Stromal cell of bone marrow (primary cell): ENCODE results near the gene DDRGK1.
"Not testable (repeated sequence)": the region's sequence is repeated elsewhere in the genome, so short reads cannot be mapped to it uniquely, and the experiment has no call there.

Experiments used
- DNase-seq: peaks from one replicate; pipeline ENCODE4 v3.0.0-alpha.2; 2012; ENCODE audit warnings: low read depth

DDRGK1 gene

DNA sequence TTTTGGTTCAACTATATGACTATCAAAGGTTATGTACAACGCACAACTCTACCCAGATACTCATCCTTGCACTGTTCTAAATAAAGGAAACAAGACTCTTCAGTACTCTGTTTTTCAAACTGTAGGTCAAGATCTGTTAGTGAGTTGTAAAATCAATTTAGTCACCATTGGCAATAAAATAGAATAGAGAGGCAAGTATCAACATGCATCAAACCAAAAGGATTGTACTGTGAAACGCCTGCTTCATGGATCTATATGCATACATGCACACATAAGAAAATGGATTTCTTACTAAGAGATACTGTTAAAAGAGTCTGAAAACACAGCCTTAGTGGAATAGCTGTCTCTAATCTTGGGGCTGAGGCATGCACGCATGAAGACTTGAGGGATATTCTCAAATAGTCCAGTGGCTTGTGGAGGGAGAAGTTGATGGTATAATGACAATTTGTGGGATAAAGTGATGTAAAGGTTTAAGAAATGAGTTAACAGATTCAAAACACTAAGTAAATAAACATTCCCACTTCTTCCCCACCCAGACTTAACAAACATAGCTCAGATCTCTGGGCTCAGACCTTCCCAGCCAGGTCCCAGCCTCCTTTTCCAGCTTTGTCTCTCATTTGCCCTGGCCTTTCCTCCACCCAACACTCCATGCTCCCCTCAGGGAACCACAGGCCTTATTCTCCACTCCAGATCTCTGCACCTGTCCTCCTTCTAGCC is 20.4 kb downstream of the DDRGK1 start:
- no peak for DNase-seq

DNA sequence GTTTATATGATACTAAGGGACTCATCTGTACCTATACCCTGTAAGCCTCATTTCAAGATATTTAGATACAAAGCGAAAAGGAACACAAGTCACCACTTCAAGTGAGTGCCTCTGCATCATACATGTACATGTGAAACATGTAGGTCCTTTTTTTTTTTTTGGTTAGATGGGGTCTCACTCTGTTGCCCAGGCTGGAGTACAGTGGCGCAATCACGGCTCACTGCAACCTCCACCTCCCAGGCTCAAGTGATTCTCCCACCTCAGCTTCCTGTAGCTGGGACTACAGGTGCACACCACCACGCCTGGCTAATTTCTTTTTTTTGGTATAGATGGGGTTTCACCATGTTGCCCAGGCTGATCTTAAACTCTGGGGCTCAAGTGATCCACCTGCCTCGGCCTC is 22.1 kb downstream of the DDRGK1 start:
- DNase-seq = not testable (repeated sequence)

DNA sequence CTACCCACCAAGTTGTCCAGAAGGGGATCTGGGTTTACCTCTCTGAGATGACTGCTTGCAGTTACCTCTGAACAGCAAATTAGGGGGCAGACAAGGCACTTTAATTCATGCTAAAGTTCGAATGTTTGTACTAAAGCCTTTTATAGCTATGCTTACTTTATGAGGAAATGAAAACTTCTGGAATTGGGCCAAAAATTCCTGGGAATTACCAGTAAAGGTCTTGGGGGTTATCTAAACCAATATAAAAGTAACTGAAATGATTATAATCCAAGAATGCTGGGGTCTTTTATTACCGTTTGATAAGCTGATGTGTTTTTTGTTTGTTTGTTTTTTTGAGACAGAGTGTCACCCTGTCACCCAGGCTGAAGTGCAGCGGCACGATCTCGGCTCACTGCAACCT is 23.2 kb downstream of the DDRGK1 start:
- DNase-seq = no peak

DNA sequence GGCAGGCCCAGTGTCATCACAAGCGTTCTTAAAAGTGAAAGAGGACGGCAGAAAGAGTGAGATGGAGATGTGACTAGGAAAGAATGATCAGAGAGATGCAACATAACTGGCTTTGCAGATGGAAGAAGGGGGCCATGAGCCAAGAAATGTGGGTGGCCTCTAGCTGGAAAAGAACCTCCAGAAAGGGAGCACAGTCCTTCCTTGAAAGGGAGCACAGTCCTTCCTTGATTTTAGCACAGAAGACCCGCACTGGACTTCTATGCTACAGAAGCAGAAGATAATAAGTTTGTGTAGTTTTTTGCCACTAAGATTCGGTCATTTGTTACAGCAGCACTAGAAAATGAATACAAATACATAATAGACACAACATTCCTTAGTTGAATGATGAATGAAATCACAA is 24.2 kb downstream of the DDRGK1 start:
- DNase-seq = no peak

DNA sequence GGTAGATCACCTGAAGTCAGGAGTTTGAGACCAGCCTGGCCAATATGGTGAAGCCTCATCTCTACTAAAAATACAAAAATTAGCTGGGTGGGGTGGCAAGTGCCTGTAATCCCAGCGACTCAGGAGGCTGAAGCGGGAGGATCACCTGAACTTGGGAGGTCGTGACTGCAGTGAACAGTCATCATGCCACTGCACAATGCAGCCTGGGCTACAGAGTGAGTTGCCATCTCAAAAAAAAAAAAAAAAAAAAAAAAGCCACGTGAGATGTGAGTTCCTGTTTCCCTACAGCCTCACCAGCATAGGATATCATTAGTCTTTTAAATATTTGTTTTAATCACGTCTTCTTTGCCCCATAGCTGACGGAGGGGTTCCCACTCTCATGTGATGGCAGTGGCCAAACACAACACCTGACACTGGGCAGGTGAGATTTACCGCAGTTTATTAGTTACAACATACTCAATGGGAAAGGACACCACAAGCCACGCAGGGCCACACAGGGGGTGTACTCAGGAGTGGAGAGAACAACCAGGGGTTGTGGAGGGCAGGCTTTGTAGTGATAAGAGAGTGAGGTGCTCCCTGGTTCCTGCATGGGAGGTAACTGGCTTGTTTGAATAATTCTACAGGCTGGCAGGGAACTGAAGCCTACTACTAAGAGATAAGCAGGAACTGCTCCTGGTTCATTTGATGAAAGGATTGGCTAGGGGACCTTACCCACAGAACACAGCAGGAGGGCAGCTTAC is 26.6 kb downstream of the DDRGK1 start:
- DNase-seq = no peak

DNA sequence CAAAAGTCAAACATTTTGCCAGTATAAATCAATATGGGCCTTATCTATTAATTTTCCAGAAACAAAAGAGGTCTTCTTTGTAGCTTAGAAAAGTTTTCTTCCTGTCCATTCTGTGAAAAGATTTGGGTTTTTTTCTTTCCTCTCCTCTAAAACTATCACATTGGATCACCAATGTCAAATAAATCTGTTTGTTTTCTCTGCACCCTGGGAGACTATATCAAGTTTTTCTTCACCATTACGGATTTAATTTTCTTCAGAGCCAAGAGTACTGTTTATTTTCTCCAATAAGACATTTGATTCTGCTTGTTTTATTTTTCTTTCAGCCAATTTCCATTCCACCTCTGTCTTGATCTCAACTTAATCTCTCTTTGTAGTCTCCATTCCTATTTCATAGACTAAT is 29.2 kb downstream of the DDRGK1 start:
- no peak for DNase-seq

DNA sequence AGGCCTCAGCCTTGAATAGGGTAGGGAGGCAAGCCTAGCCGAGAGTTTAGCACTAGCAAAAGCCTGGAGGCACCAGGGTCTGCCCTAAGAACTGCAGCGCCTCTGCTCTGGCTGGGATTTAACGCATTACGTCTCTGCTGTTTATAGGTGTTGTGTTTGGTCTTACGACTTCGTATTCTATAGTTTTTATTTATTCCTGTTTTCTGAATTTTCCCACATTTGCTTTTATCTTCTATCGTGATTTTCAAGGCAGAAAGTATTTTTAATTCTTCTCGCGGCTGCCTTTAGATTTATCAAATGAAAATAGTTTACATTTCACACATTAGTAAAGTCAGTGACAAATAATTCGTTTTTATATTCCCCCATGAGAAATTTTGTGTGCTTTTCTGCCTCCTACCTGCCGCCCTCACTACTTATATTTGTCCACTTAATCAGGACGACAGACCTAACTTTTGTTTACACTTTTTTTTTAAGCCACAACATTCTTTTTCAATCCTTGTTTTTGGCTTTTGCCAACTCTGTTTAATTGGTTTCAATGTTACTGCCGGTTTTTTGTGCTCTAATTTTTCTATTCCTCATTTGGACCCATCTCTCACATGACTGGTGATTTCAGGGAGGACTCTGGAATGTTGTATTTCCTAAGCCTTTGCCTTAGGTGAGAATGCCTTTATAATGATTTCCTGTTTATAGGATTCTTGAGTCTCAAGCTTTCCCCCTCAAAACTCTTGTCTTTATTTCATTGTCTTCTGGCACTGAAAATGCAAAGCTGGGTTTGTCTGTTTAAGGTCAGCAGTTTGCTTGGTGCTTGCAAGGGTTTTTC is 29.8 kb downstream of the DDRGK1 start:
- no peak for DNase-seq

DNA sequence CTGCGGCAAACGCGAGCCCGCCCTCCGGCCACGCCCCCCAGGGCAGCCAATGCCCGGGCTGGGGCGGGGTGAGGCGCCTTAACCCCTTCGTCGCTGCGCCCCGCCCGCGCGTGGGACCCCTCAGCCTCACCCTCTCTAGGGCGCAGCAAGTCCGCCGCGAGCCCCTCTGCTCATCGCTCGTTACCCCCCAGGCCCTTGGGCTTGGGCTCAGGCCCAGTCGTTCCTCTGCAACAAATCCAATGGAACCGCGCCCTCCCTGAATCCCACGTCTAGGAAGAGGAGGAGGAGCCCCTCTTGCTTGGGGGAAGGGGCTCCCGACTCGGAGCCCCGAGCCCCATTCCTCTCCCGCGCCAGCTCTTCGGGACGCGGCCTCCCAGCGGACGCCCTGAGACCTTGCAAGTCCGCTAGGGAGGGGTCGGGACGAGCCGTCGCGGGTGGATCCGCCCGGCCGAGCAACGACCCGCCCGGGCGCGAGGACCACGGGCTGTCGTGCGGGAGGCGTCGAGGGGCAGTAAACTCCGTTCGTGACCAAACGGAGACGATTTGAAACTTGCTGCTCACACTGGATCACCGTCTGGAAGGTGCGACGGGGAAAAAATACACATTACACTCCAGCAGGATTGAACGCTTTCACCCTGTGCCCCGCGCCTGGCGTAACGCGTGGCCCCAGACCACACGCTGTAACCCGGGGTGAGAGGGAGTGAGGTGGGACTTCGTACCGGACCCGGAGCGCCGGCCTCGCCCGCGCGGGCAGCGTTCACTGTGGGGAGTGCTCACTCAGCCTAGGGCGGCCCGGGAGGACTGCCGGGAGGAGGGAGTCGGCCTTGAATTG is 30.7 kb downstream of the DDRGK1 start:
- DNase-seq = peak; percentile 57

DNA sequence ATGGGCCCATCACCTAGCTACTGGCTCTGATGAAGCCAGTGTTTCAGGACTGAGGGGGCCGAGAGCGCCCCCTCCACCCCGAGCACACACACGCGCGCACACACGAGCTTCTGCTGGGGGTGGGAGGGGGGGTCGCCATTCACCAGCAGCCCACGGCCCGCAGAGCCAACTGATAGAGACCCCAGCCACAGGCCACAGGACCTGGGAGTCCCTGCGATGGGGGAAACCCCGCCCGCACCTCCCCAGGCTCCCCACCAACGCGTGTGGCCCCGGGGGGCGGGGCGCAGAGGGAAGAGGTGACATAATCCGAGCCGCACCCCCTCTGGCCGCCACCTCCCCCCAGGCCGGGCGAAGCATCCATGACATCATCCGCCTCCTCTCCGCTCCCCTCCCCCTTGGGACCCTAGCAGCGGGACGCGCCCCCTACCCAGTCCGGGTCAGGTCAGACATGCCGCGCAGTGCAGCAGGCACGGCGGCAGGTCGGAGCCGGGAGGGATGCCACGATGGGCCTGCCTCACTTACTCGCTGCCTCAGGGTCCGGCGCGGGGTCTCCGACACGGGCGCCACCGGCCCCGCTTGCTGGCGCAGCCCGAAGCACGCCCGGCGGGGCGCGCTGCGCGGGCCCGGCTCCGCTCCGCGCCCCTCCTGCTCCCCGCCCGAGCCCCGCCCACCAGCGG is 31.4 kb downstream of the DDRGK1 start, which contains the start of gene LZTS3:
Gene LZTS3 (minus strand): TSS at position 617 of the 677 bp plus-strand sequence. CDS start 6,386 bp downstream, outside the sequence.
- DNase-seq = peak; percentile 18

DNA sequence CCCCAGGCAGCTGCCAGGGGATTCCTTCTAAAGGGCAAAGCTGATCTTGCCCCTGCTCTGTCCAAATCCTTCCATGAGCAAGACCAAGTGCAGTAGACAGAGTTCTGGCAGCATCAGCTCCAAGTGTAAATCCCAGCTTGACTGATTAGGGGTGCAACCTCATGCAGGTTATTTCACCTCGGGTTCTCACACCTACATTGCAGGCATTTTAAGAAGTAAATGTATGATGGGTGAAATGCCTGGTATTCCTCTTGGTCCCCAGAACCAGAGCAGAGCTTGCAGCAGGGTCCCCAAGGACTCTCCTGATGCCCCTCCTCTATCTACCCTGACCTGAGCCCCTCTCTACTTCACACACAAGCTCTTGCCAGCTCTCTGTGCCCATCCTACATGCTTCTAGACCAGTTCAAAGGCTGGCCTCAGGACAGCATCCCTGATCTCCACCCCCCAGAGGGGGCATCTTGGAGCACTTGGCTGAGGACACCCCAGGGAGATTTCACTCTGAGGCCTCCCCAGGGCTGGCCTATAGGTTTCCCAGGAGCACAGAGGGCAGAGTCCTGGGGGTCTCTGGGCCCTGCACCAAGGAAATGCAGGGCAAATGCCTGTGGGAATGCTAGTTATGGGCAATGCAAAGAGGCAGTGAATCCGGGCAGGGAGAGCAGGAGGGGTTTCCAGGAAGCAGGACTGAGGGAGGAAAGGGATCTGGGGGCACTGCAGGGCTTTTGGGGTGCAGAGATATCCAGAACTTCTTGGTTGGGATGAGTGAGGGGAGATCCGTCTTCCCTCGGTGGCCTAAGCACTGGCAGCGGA is 32.2 kb downstream of the DDRGK1 start:
- DNase-seq = no peak

DNA sequence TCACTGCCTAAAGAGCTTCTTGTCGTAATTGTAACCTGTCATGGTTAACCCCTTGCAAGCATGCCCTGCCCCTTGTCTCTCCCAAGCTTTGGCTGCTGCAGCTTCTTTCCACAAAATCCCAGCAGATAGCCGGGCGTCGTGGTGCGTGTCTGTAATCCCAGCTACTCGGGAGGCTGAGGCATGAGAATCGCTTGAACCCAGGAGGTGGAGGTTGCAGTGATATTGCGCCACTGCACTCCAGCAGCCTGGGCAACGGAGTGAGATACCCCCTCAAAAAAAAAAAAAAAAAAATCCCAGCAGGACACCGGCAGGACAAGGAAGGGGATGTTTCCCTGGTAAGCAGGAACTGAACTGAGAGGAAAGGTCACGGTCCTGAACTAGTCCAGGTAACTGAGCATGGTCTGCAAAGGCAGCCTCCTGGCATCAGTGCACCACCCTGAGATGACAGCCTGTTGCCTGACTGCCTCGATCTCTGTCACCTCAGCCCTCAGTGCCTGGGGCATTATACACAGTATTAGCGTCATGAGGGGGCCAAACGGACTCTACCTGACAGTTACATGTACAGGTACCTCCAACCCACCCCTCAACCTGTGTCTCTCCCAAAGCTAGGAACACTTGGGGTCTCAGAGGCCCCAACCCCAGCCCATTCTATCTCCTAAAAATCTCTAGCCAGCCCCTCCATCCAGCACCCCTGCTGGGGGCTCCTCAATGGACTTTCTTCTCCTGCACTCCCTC is 32.9 kb downstream of the DDRGK1 start:
- DNase-seq = no peak

DNA sequence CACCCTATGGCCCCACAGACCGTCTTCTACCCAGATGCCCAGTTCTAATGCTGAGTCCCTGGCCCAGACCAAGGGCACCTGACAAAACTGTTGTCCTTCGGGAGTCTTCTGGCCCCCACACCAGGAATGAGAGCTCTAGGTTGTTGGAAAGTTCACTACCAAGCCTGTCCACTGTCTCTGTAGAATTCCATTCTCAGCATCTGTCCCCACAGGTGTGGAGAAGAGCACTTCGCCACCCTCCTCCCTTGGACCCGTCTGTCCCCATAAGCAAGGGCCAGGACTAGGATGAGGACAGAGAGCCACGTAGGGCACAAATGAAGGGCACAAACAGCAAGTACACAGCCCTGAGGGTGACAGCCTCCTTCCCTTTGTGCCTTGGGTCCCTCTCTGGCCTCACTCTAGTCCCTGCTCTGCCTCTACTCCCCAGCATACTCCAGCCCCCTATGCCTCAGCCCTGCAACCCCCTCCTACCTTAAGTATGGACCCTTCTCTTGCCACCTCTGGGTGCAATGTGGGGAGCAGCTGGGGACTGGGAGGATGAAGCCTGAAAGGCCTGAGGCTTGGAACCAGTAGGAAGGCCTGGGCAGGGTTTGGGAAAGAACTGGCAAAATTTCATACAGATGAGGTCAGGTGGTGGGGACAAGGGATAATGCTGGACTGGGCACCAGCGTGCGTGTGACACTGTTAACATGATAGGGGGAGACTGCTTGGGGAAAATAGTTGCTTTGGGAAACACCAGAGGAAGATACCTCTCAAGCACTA is 35.5 kb downstream of the DDRGK1 start:
- DNase-seq = no peak

DNA sequence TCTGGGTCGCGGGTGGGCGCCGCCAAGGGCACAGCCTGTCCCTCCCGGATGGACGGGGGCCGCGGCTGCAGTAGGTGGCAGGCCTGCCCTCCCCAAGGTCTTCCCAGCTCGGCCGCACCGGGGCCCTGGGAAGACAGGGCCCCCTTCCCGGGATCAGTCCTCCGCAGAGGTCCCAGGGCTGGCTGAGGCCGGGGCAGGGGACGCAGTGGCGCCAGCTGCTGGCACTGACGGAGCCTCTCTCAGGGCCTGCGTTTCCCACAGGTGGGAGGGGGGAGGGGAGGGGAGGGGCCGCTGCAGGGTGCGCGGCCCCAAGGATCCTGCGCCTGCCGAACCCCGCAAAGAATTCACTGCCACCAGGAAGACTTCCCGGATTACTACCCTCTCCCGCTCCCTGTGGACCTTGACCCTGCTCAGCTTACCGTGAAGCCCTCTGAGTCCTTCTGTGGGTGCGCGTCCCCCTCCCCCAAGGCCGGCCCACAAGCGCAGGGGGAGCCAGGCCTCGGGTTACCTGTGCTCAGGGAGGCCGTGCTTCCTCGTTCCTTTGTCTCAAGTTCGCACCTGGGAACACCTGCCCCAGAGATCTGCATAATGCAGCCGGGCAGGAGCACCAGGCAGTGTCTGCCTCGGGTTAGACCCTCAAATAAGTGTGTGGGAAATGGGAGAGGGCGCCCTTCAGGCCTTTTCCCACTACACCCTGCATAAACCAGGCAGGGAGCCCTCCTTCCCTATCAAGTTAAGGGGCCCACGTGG is 36.2 kb downstream of the DDRGK1 start:
- no peak for DNase-seq

DNA sequence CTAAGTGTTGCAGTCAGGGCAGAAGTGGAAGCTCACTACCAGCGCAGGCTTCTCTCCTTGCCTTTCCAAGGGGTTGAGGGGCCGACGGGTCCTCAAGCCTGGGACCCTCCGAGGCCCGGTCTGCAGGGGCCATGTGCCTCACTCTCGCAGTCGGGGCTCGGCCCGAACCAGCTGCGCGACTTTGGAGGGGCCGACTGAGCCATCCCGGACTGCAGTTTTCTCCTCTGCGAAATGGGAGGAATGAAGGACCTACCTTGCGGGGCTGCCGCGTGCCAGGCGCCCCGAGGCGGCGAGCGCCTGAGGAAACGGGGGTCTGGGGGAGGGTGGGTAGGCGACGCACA is 36.8 kb downstream of the DDRGK1 start:
- DNase-seq = no peak

DNA sequence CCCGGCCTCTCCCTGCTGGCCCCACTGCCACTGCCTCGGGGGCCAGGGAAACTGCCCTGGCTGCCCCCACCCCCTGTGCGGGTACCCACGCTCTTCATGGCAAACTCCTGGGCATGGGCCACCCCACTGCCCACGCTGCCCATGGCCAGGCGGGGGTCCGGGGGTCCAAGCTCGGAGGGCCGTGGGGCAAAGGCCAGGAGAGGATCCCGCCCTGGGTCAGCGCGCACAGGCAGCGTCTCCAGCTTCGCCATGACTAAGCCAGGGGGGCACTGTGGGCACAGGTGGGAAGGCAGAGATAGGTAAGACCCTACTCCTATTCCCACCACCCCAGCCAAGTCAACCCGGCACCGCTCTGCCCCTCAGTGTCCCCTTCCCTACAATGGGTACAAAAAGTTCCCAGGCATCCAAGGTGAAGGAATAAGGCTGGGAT is 37.6 kb downstream of the DDRGK1 start:
- no peak for DNase-seq

DNA sequence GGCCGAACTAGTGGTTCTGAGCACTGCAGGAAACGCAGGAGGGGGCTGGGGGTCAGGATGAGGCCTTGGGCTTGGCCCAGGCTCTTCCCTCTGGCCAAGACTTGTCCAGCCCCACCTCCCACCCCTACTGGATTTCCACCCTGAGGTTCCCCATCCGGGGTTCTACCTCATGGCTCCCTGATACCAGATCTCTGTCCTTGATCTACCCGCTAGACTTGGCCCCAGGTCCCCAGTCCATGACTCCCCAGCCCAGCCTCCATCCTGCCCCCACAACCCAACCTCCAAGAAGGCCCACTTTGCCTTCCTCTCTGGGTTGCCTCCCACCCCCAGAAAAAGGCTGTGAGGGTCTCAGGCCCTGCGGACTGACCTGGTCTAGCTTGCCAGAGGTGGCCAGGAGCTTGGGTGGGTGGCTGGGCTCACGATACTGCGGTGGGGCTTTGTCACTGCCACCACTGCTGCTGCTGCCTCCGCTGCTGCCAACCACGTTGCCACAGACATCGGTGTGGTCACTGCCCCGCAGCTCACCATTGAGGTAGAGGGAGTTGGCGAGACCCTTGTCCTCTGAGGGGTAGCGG is 38.1 kb downstream of the DDRGK1 start:
- DNase-seq = no peak

DNA sequence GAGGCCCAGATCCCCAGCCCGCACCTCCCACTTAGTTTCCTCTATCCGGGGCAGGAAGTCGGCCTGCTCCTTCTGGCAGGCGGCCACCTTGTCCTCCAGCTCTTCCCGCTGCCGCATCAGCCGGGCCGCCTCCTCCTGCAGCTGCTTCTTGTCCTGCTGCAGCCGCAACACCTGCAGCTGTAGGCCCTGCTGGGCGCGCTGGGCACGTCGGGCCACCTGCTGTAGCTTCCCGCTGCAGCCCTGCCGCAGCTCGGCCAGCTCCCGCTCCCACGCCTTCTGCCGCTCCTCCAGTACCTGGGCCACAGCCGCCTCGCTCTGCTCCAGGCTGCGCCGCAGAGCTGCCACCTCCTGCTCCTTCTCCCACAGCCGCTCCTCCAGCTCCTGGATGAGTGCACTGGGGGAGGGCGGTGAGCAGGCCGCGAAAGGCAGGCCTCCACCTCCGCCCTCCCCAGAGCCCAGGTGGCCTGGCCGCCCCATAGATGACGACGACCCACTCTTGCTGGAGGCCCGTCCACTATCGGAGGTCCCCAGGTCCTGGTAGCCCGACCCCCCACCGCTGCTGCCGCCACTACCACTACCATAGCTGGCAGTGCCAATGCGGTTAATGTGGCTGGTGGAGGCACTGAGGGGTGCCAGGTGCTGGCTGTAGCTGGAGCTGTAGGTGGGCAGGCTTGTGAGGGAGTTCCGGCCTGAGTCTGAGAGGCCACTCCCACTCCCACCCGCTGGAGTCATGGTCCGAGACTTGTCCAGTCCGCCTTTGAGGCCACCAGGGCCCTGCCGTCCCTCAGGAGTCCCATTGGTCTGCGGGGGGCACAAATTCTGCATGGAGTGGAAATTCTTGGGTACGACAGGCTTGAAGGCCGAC is 38.8 kb downstream of the DDRGK1 start:
- DNase-seq = no peak
